ENCODE results near the gene PVR.

PVR gene

GRCh38 chr19:44712864-44713515, 69.3 kb downstream of the PVR start:
- TF ChIP-seq, protein P1, sequence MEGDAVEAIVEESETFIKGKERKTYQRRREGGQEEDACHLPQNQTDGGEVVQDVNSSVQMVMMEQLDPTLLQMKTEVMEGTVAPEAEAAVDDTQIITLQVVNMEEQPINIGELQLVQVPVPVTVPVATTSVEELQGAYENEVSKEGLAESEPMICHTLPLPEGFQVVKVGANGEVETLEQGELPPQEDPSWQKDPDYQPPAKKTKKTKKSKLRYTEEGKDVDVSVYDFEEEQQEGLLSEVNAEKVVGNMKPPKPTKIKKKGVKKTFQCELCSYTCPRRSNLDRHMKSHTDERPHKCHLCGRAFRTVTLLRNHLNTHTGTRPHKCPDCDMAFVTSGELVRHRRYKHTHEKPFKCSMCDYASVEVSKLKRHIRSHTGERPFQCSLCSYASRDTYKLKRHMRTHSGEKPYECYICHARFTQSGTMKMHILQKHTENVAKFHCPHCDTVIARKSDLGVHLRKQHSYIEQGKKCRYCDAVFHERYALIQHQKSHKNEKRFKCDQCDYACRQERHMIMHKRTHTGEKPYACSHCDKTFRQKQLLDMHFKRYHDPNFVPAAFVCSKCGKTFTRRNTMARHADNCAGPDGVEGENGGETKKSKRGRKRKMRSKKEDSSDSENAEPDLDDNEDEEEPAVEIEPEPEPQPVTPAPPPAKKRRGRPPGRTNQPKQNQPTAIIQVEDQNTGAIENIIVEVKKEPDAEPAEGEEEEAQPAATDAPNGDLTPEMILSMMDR (IDR thresholded peaks at IDR 0.05) = no peak
- H3K27me3 ChIP-seq = no peaks in the 10 kb centered on the region
- no peak overlapping the region for H3K4me3 ChIP-seq (ENCODE audit: low read depth in 1 of 2, low read length in 1 of 2)
- H3K9me3 ChIP-seq = no peaks in the 10 kb centered on the region
- H3K36me3 ChIP-seq = no peaks in the 10 kb centered on the region
- no peak overlapping the region for H3K27ac ChIP-seq
- no peaks in the 10 kb centered on the region for H3K4me1 ChIP-seq (ENCODE audit: control insufficient read depth in 1 of 2, insufficient read depth in 1 of 2, low read depth in 1 of 2, low read length in 1 of 2)
